ENCODE data around the gene CEMIP. TPM values are rescaled to one million over a fixed set of nuclear protein-coding genes. Genes with fewer than 3 reads are reported as not detected.

CEMIP gene
- total RNA-seq, 6 experiments from 2014 or later, result 5.8 to 53.2 (median 48.3) TPM

GRCh38 chr15:80902298-80902801, 123.2 kb downstream of the CEMIP start:
- Mint-ChIP-seq H3K36me3 (ENCODE audit: low read depth) (no peaks in the 10 kb centered on the region), H3K27ac (no peak overlapping the region), H3K4me1 (ENCODE audit: low read depth) (peaks cover 27% of the 10 kb centered on the region), H3K27me3 (ENCODE audit: insufficient read depth) (peaks cover 8% of the 10 kb centered on the region), H3K4me3 (no peak overlapping the region), H3K9me3 (no peaks in the 10 kb centered on the region)
- no peak for TF ChIP-seq CTCF (IDR thresholded peaks at IDR 0.05)
- DNase-seq, result no peak

GRCh38 chr15:80904998-80905397, 125.8 kb downstream of the CEMIP start:
- Mint-ChIP-seq H3K36me3 (ENCODE audit: low read depth) (peaks cover 14% of the 10 kb centered on the region), H3K4me3 (no peak overlapping the region), H3K27ac (no peak overlapping the region), H3K9me3 (peaks cover 5% of the 10 kb centered on the region; the same call in 1 of the 2 replicates), H3K4me1 (ENCODE audit: low read depth) (peaks cover 23% of the 10 kb centered on the region), H3K27me3 (ENCODE audit: insufficient read depth) (peaks cover 10% of the 10 kb centered on the region)
- TF ChIP-seq CTCF (IDR thresholded peaks at IDR 0.05), result no peak
- DNase-seq, result no peak

GRCh38 chr15:80906159-80906766, 127.1 kb downstream of the CEMIP start:
- Mint-ChIP-seq H3K27ac (no peak overlapping the region), H3K4me3 (no peak overlapping the region), H3K27me3 (ENCODE audit: insufficient read depth) (peaks cover 17% of the 10 kb centered on the region), H3K9me3 (peaks cover 5% of the 10 kb centered on the region; the same call in 1 of the 2 replicates), H3K4me1 (ENCODE audit: low read depth) (peaks cover 14% of the 10 kb centered on the region; the same call in 1 of the 2 replicates), H3K36me3 (ENCODE audit: low read depth) (peaks cover 14% of the 10 kb centered on the region)
- DNase-seq, result no peak
- TF ChIP-seq CTCF (IDR thresholded peaks at IDR 0.05), result no peak

- Mint-ChIP-seq H3K27ac (no peak overlapping the region), H3K9me3 (peaks cover 5% of the 10 kb centered on the region; the same call in 1 of the 2 replicates), H3K36me3 (ENCODE audit: low read depth) (peaks cover 14% of the 10 kb centered on the region), H3K4me1 (ENCODE audit: low read depth) (no peaks in the 10 kb centered on the region), H3K4me3 (no peak overlapping the region), H3K27me3 (ENCODE audit: insufficient read depth) (peaks cover 24% of the 10 kb centered on the region)
- no peak for DNase-seq
- no peak for TF ChIP-seq CTCF (IDR thresholded peaks at IDR 0.05)
Observed at GRCh38 chr15:80911821-80912220, 132.7 kb downstream of the CEMIP start.

GRCh38 chr15:80912673-80913072, 133.5 kb downstream of the CEMIP start:
- H3K27ac Mint-ChIP-seq, result no peak overlapping the region
- H3K4me1 Mint-ChIP-seq (ENCODE audit: low read depth), result no peaks in the 10 kb centered on the region
- peaks cover 14% of the 10 kb centered on the region for H3K36me3 Mint-ChIP-seq (ENCODE audit: low read depth)
- peaks cover 24% of the 10 kb centered on the region for H3K27me3 Mint-ChIP-seq (ENCODE audit: insufficient read depth)
- TF ChIP-seq CTCF (IDR thresholded peaks at IDR 0.05), result no peak
- H3K9me3 Mint-ChIP-seq, result peaks cover 5% of the 10 kb centered on the region; the same call in 1 of the 2 replicates
- no peak for DNase-seq
- no peak overlapping the region for H3K4me3 Mint-ChIP-seq

Measured in HFFc6 (cell line).